ENCODE measurements around the gene KCNIP3. TPM values are rescaled to one million over a fixed set of nuclear protein-coding genes. Genes with fewer than 3 reads are reported as not detected.

KCNIP3 gene
- total and polyA plus RNA-seq, 2 donors (not counting 1 experiment from before 2014, with no cell fraction given) = not detected

- Histone ChIP-seq H3K27ac (ENCODE audit: low read length in 2 of 2) (no peak overlapping the region), H3K27me3 (replicated peaks in 1 of 4; ENCODE audit: control extremely low read depth in 1 of 4, control insufficient read depth in 3 of 4, insufficient read depth in 4 of 4, low read length in 3 of 4) (no peaks in the 10 kb centered on the region), H3K9ac (ENCODE audit: low read length) (no peak overlapping the region), H3K36me3 (replicated peaks in 1 of 2; ENCODE audit: control extremely low read depth in 1 of 2, control insufficient read depth in 1 of 2, extremely low read depth in 1 of 2, insufficient read depth in 2 of 2, low read length in 1 of 2) (no peaks in the 10 kb centered on the region), H3K4me2 (replicated peaks; ENCODE audit: low read depth, low read length, poor library complexity, severe bottlenecking) (no peak overlapping the region), H3K4me3 (ENCODE audit: control extremely low read depth in 1 of 5, extremely low read depth in 1 of 5, insufficient read depth in 1 of 5, low read depth in 2 of 5, low read length in 4 of 5) (no peak overlapping the region), H4K20me1 (ENCODE audit: control insufficient read depth, insufficient read depth, low read length, poor library complexity, severe bottlenecking) (no peaks in the 10 kb centered on the region), H2AFZ (ENCODE audit: insufficient read depth, low read depth, low read length, poor library complexity, severe bottlenecking) (no peak overlapping the region), H3K4me1 (ENCODE audit: control insufficient read depth in 2 of 2, insufficient read depth in 2 of 2, low read length in 2 of 2) (no peaks in the 10 kb centered on the region), H3K79me2 (ENCODE audit: control insufficient read depth, insufficient read depth, low read length) (no peaks in the 10 kb centered on the region), H3K9me3 (ENCODE audit: control extremely low read depth in 1 of 3, control insufficient read depth in 2 of 3, insufficient read depth in 1 of 3, low read length in 2 of 3) (peaks cover 0 to 4% (median 0%) of the 10 kb centered on the region in 3 donors)
- intact Hi-C loops (cut with micrococcal nuclease) = no loop called here
- no peaks in the 10 kb centered on the region for H3K27me3 Mint-ChIP-seq
- no peak for DNase-seq
- ChIA-PET POLR2A (no interaction called here), CTCF (no interaction called here)
- no peaks in the 10 kb centered on the region for H3K4me1 Mint-ChIP-seq
- TF ChIP-seq CTCF (IDR thresholded peaks at IDR 0.05) = no peak
- no peak for TF ChIP-seq EZH2 (IDR thresholded peaks at IDR 0.05; ENCODE audit: borderline replicate concordance, insufficient read depth, low read depth, low read length, poor library complexity, severe bottlenecking)
- WGBS (ENCODE audit: insufficient coverage) = 78% methylated on average over 3 of the region's 3 CpGs
- H3K9me3 Mint-ChIP-seq (ENCODE audit: insufficient read depth) = no peaks in the 10 kb centered on the region
- no peak overlapping the region for H3K4me3 Mint-ChIP-seq
- H3K27ac Mint-ChIP-seq = no peak overlapping the region
- no peak for ATAC-seq (ENCODE audit: low read depth)
Observed at GRCh38 chr2:95282458-95282857, 14.7 kb upstream of the KCNIP3 start.

- Histone ChIP-seq H3K4me3 (ENCODE audit: control extremely low read depth in 1 of 5, extremely low read depth in 1 of 5, insufficient read depth in 1 of 5, low read depth in 2 of 5, low read length in 4 of 5) (no peak overlapping the region), H3K4me1 (ENCODE audit: control insufficient read depth in 2 of 2, insufficient read depth in 2 of 2, low read length in 2 of 2) (no peaks in the 10 kb centered on the region), H4K20me1 (ENCODE audit: control insufficient read depth, insufficient read depth, low read length, poor library complexity, severe bottlenecking) (no peaks in the 10 kb centered on the region), H3K9ac (ENCODE audit: low read length) (no peak overlapping the region), H2AFZ (ENCODE audit: insufficient read depth, low read depth, low read length, poor library complexity, severe bottlenecking) (no peak overlapping the region), H3K36me3 (replicated peaks in 1 of 2; ENCODE audit: control extremely low read depth in 1 of 2, control insufficient read depth in 1 of 2, extremely low read depth in 1 of 2, insufficient read depth in 2 of 2, low read length in 1 of 2) (no peaks in the 10 kb centered on the region), H3K4me2 (replicated peaks; ENCODE audit: low read depth, low read length, poor library complexity, severe bottlenecking) (no peak overlapping the region), H3K79me2 (ENCODE audit: control insufficient read depth, insufficient read depth, low read length) (no peaks in the 10 kb centered on the region), H3K27me3 (replicated peaks in 1 of 4; ENCODE audit: control extremely low read depth in 1 of 4, control insufficient read depth in 3 of 4, insufficient read depth in 4 of 4, low read length in 3 of 4) (no peaks in the 10 kb centered on the region), H3K27ac (ENCODE audit: low read length in 2 of 2) (no peak overlapping the region), H3K9me3 (ENCODE audit: control extremely low read depth in 1 of 3, control insufficient read depth in 2 of 3, insufficient read depth in 1 of 3, low read length in 2 of 3) (peaks cover 0 to 4% (median 0%) of the 10 kb centered on the region in 3 donors)
- no peaks in the 10 kb centered on the region for H3K4me1 Mint-ChIP-seq
- CTCF ChIA-PET = no interaction called here
- intact Hi-C loops (cut with micrococcal nuclease) = no loop called here
- DNase-seq (no peak), ATAC-seq (ENCODE audit: low read depth) (no peak)
- H3K4me3 Mint-ChIP-seq = no peak overlapping the region
- POLR2A ChIA-PET = no interaction called here
- WGBS (ENCODE audit: insufficient coverage) = no CpG with 5 or more reads among the region's 4 CpGs
- TF ChIP-seq CTCF (IDR thresholded peaks at IDR 0.05) (no peak), EZH2 (IDR thresholded peaks at IDR 0.05; ENCODE audit: borderline replicate concordance, insufficient read depth, low read depth, low read length, poor library complexity, severe bottlenecking) (no peak)
- H3K9me3 Mint-ChIP-seq (ENCODE audit: insufficient read depth) = no peaks in the 10 kb centered on the region
- no peaks in the 10 kb centered on the region for H3K27me3 Mint-ChIP-seq
- no peak overlapping the region for H3K27ac Mint-ChIP-seq
Observed at GRCh38 chr2:95283562-95283961, 13.6 kb upstream of the KCNIP3 start.

Measured in B cell (primary cell).